ENCODE measurements around the gene PSD4. TPM values are rescaled to one million over a fixed set of nuclear protein-coding genes. Genes with fewer than 3 reads are reported as not detected.

PSD4 gene
- total RNA-seq, 1 experiment from 2014 or later: 0.60 TPM

- DNase-seq (ENCODE audit: low spot score): peak; percentile 89
- H3K9me3 ChIP-seq (ENCODE audit: low read depth, low read length, poor library complexity, severe bottlenecking): no peaks in the 10 kb centered on the region
- H3K27me3 ChIP-seq (replicated peaks; ENCODE audit: insufficient read depth, low read depth, low read length, poor library complexity): no peaks in the 10 kb centered on the region
- intact Hi-C loops (cut with micrococcal nuclease; ENCODE audit: unreplicated experiment): loop anchor here (2.0 kb wide), 1 partner anchor 118 kb away; no protein-coding TSS in a partner anchor
- TF ChIP-seq EZH2 (IDR thresholded peaks at IDR 0.05; ENCODE audit: borderline replicate concordance, low read depth, low read length, poor library complexity, severe bottlenecking) (no peak), CTCF (conservative IDR thresholded peaks at IDR 0.05; ENCODE audit: low read depth, low read length) (peak; percentile 84)
- H3K4me1 ChIP-seq (ENCODE audit: insufficient read depth, low read length, poor library complexity, severe bottlenecking): peaks cover 13% of the 10 kb centered on the region
- H3K27ac ChIP-seq (ENCODE audit: low read depth, low read length, poor library complexity, severe bottlenecking): peak overlapping the region; percentile 52
- ChIA-PET CTCF (interaction anchor here (0.5 to 1.8 kb wide), 6 partner anchors 13 to 119 kb away, joined by 3 to 16 read pairs (median 4); no protein-coding TSS in a partner anchor), POLR2A (ENCODE audit: low non-redundant PET) (no interaction called here)
- peak overlapping the region; percentile 89 for H3K4me3 ChIP-seq (ENCODE audit: low read depth, low read length, poor library complexity, severe bottlenecking)
- no peaks in the 10 kb centered on the region for H3K36me3 ChIP-seq (ENCODE audit: insufficient read depth, low read length, poor library complexity, severe bottlenecking)
- no TSS peak for BruUV-seq (replicated peaks)
These were observed 25.2 kb downstream of the PSD4 start for GRCh38 chr2:113198790-113199612.

GRCh38 chr2:113200236-113200635 is 26.5 kb downstream of the PSD4 start:
- Histone ChIP-seq H3K4me1 (ENCODE audit: insufficient read depth, low read length, poor library complexity, severe bottlenecking) (peaks cover 13% of the 10 kb centered on the region), H3K9me3 (ENCODE audit: low read depth, low read length, poor library complexity, severe bottlenecking) (no peaks in the 10 kb centered on the region), H3K27ac (ENCODE audit: low read depth, low read length, poor library complexity, severe bottlenecking) (no peak overlapping the region), H3K36me3 (ENCODE audit: insufficient read depth, low read length, poor library complexity, severe bottlenecking) (no peaks in the 10 kb centered on the region), H3K4me3 (ENCODE audit: low read depth, low read length, poor library complexity, severe bottlenecking) (no peak overlapping the region), H3K27me3 (replicated peaks; ENCODE audit: insufficient read depth, low read depth, low read length, poor library complexity) (no peaks in the 10 kb centered on the region)
- ChIA-PET POLR2A (ENCODE audit: low non-redundant PET) (no interaction called here), CTCF (no interaction called here)
- intact Hi-C loops (cut with micrococcal nuclease; ENCODE audit: unreplicated experiment): loop anchor here (5.0 to 10.0 kb wide), 2 partner anchors 63 to 85 kb away; no protein-coding TSS in a partner anchor
- no TSS peak for BruUV-seq (replicated peaks)
- peak; percentile 14 for DNase-seq (ENCODE audit: low spot score)
- TF ChIP-seq EZH2 (IDR thresholded peaks at IDR 0.05; ENCODE audit: borderline replicate concordance, low read depth, low read length, poor library complexity, severe bottlenecking) (no peak), CTCF (conservative IDR thresholded peaks at IDR 0.05; ENCODE audit: low read depth, low read length) (peak; percentile 44)

GRCh38 chr2:113200736-113201490 is 27.1 kb downstream of the PSD4 start:
- Histone ChIP-seq H3K27me3 (replicated peaks; ENCODE audit: insufficient read depth, low read depth, low read length, poor library complexity) (no peaks in the 10 kb centered on the region), H3K4me3 (ENCODE audit: low read depth, low read length, poor library complexity, severe bottlenecking) (no peak overlapping the region), H3K4me1 (ENCODE audit: insufficient read depth, low read length, poor library complexity, severe bottlenecking) (peaks cover 13% of the 10 kb centered on the region), H3K36me3 (ENCODE audit: insufficient read depth, low read length, poor library complexity, severe bottlenecking) (no peaks in the 10 kb centered on the region), H3K9me3 (ENCODE audit: low read depth, low read length, poor library complexity, severe bottlenecking) (no peaks in the 10 kb centered on the region), H3K27ac (ENCODE audit: low read depth, low read length, poor library complexity, severe bottlenecking) (no peak overlapping the region)
- intact Hi-C loops (cut with micrococcal nuclease; ENCODE audit: unreplicated experiment): loop anchor here (5.0 to 10.0 kb wide), 2 partner anchors 64 to 84 kb away; no protein-coding TSS in a partner anchor
- BruUV-seq (replicated peaks): no TSS peak
- no peak for TF ChIP-seq EZH2 (IDR thresholded peaks at IDR 0.05; ENCODE audit: borderline replicate concordance, low read depth, low read length, poor library complexity, severe bottlenecking)
- no peak for TF ChIP-seq CTCF (conservative IDR thresholded peaks at IDR 0.05; ENCODE audit: low read depth, low read length)
- ChIA-PET POLR2A (ENCODE audit: low non-redundant PET) (interaction anchor here (0.5 kb wide), 1 partner anchor 575 kb away, joined by 3 read pairs; no protein-coding TSS in a partner anchor), CTCF (no interaction called here)
- no peak for DNase-seq (ENCODE audit: low spot score)
